HT1080 (cell line): ENCODE results near the gene GUSB. TPM values are rescaled to one million over a fixed set of nuclear protein-coding genes. Genes with fewer than 3 reads are reported as not detected.

Experiments used
- DNase-seq: peaks from one replicate; pipeline ENCODE4 v3.0.0-alpha.2; 2015; ENCODE audit warnings: low read depth
- small RNA-seq: library from RNA; depleted of rRNA; stranded (forward); fragments of <200 nt; gene quantifications from one replicate; pipeline ENCODE3, GENCODE V24; 2014
- total RNA-seq: library from RNA; depleted of rRNA; stranded (reverse); fragments of >200 nt; shearing (Covaris generic); gene quantifications from 2 replicates; pipeline ENCODE4 v1.2.3, GENCODE V29; 2014; rRNA removed

Gene GUSB
- total RNA-seq, 1 experiment from 2014 or later, result 30.1 TPM

DNA sequence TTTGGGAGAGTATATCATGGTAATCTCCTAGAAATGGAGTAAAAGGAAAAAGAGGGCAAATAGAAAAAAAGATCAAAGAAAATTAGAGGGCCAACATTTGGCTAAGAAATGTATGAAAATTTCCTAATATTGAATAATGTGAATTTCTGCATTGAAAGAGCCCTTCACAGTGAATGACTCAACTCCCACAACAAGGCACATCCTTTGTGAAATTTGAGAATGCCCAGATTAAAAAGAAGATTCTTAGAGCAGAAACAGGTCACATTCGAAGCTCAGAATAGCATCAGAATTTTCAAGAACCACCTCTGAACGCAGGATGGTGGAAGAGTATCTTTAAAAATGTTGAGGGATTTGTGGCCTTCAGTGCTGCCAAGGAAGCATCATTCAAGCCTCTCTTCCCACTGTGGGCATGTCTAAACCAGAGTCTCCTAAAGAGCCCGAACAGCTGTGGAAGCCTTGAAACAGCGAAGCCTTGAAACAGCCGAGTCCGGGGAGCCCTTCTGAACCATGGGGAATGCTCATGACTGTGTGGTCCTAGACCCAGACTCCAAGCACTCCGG lies 43.6 kb downstream of the GUSB start:
- peak; percentile 28 for DNase-seq

DNA sequence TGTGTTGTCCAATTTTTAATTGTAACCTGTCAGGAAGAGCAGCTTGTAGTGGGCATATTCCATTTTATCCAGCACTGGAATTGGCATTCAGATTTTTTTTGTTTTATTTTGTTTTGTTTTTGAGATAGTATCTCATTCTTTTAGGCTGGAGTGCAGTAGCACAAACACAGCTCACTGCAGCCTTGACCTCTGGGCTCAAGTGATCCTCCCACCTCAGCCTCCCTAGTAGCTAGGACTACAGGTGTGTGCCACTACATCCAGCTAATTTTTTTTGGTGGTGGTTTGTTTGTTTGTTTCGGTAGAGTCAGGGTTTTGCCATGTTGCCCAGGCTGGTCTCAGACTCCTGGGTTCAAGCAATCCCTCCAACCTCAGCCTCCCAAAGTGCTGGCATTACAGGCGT lies 44.7 kb downstream of the GUSB start:
- DNase-seq, result no peak

DNA sequence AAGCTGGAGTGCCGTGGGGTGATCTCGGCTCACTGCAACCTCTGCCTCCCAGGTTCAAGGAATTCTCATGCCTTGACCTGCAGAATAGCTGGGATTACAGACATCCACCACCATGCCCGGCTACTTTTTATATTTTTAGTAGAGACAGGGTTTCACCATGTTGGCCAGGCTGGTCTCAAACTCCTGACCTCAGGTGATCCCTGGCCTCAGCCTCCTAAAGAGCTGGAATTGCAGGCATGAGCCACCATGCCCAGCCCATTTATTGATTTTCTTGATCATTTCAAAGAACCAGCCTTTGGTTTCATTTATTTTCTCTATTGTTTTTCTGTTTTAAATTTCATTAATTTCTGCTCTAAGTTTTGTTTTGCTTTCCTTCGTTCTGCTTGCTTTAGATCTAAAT lies 50.3 kb downstream of the GUSB start:
- DNase-seq, result no peak

DNA sequence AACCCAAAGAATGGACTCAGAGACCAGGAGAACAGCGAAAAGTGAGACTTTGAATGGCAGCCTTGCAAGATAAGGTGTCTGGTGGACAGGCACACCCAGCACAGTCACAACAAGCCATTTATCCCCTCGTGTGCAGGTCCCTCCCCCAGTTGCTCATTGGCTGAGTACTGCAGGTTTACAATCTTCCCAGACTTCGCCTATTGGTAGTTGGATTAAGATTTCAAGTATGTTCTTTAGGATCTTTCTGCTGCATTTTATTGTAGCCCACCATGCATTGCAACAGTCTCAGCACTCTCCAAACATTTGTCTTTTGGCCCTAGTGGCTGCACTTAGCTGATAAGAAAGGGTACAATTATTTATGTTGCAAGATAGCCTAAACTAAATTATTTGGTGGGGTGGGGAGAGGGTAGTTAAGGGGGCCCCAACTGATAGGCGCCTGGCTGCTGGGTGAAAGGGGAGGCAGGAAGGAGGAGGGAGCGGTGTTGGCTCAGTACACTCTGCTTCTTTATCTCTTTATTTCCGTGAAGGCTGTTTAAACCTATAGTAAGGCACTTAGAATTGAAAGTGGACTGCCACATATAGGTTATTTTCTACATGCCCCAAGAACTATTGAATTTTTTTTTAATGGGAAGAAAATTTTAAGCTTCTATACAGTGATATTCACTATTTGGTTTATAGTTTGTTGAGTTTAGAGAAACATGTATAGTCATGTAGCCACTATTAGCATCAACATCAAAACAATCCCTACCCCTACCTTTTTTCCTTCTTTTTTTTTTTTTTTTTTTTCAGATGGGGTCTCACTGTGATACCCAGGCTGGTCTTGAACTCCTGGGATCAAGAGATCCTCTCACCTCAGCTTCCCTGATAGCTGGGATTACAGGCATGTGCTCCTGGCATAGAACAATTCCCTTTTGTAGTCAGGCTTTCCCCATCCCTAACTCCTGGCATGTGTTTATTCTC lies 54.2 kb downstream of the GUSB start:
- no peak for DNase-seq

DNA sequence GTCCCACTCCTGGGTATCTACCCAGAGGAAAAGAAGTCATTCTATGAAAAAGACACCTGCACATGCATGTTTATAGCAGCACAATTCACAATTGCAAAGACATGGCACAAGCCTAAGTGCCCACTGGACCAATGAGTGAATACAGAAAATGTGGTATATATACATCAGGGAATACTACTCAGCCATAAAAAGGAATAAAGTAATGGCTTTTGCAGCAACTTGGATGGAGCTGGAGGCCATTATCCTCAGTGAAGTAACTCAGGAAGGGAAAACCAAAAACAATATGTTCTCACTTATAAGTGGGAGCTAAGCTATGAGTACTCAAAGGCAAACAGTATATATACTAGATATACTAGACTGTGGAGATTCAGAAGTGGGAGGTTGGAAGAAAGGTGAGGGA lies 55.4 kb downstream of the GUSB start:
- no peak for DNase-seq

DNA sequence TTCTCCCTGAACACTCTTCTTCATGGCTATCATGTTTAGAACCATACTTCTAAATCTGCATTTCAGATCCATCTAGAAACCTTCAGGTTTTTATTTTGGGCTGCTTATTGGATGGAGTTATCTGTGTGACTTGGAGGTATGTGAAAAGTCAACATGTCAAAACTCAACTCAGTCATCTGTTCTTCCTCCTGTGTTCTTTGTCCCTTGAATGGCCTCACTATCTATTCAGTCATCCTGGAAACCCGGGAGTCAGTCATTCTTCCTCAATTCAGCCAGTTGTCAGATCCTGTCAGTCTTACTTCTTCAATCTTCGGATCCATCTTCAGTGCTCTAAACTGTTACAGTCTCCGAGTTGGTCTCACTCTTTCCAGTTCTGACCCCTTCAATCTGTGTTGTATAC lies 57.0 kb downstream of the GUSB start:
- no peak for DNase-seq

DNA sequence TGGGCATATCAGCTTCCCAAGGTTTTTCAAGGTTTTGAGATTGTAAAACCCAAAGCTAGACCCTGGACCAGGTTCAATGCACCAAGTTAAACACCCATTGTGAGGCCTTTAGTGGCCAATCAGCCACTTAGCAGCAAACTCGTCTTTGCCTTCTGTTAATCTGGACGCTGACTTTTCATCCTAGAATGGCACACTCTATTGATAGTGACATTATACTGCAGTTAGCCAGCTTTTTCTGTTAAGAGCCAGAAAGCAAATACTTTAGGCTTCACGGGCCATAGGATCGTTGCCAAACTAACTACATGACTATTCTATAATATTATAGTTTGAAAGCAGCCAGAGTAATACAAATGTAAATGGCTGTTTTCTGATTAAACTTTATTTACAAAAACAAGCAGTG lies 57.8 kb downstream of the GUSB start:
- no peak for DNase-seq

DNA sequence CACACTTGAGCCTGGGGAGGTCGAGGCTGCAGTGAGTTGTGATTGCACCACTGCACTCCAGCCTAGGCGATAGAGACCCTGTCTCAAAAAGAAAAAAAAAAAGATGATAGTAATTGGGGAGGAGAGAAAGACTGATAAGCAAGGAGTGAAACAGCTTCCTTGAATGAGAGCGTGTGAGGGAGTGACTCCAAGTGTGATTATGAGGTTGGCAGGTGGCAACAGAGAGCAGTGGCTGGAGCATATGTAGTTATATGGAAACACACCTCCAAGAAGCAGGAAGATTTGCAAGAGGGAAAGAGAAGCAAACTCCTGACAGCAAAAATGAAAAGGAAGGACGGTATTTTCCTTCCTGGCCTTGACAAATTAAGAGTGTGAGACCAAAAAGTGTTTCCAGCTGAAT lies 58.7 kb downstream of the GUSB start:
- DNase-seq, result no peak

DNA sequence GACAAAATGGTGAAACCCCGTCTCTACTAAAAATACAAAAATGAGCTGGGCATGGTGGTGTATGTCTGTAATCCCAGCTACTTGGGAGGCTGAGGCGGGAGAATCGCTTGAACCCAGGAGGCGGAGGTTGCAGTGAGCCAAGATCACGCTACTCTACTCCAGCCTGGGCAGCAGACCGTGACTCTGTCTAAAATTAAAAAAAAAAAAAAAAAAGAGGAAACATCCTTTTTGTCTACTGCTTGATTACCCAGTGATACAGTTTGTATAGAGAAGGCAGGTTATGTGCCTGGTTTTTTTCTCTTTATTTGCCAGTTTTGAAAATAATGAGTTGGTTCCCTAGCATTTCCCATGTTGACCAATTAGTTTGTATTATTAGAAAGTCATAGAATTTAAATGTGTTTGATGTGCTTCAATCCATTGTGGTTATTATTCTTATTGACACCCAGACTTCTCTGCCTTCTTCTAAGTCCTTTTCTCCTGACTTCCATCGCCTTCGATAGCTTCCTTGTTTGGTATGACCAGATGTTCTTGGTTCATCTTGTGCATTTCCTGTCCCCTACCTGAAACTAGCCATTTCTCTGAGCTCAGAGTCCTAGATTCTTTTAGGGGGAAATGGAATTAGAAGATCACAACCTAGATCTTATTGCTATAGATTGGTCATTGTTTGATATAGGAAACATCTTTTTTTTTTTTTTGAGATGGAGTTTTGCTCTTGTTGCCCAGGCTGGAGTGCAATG lies 65.9 kb downstream of the GUSB start:
- DNase-seq, result no peak

DNA sequence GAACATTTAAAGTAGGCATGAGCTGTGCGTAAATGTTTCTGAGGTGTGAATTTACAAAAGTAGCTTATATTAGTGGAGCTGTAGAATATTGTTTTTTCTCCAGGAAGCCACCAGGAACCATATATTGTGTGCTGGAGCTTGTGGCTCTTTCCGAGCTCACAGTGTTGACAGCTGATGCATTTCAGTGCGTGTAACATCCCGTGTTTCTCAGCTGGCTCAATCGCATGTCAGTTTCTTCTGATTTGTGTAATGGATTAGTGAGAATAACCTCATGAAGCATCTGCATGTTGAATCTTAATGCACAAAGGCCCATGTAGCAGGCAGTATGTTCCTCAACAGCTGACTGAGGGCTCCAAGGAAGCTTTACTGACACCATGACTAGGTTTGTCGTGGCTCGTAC lies 69.8 kb downstream of the GUSB start:
- DNase-seq, result no peak

Small RNA genes within 50 kb of the gene (small RNA-seq; reads per million reads assigned to genes)
- not detected for gene AC073261.1

Other genes starting within 250 kb of the GUSB start
- gene VKORC1L1, start 109.1 kb downstream of the GUSB start, total RNA-seq, result 11.0 and 17.5 TPM in 2 replicates
- gene ASL, start 93.6 kb upstream of the GUSB start, total RNA-seq, result 49.7 and 49.8 TPM in 2 replicates
- 24.7 and 30.6 TPM in 2 replicates for gene CRCP, start 132.6 kb upstream of the GUSB start, total RNA-seq
- gene TPST1, start 223.1 kb upstream of the GUSB start, total RNA-seq, result 46.4 and 51.6 TPM in 2 replicates